Activated naive CD8-positive, alpha-beta T cell treated with anti-CD3 and anti-CD28 coated beads for 36 hours (primary cell): ENCODE data around the gene OR51E2. TPM values are rescaled to one million over a fixed set of nuclear protein-coding genes. Genes with fewer than 3 reads are reported as not detected.
"Not testable (repeated sequence)": the region's sequence is repeated elsewhere in the genome, so short reads cannot be mapped to it uniquely, and the experiment has no call there.

Source experiments
- DNase-seq: peaks from one replicate; pipeline ENCODE4 v3.0.0; 2021
- H3K27ac Mint-ChIP-seq: one replicate; pipeline ENCODE4 v1.8.0; 2022; ENCODE audit warnings: mild to moderate bottlenecking, moderate library complexity, mixed read lengths
- H3K27me3 Mint-ChIP-seq: one replicate; pipeline ENCODE4 v1.8.0; 2022; ENCODE audit warnings: mild to moderate bottlenecking, mixed read lengths
- H3K36me3 Mint-ChIP-seq: one replicate; pipeline ENCODE4 v1.8.0; 2021; ENCODE audit warnings: mild to moderate bottlenecking, mixed read lengths
- H3K4me1 Mint-ChIP-seq: one replicate; pipeline ENCODE4 v1.8.0; 2021; ENCODE audit warnings: mixed read lengths
- H3K4me3 Mint-ChIP-seq: one replicate; pipeline ENCODE4 v1.8.0; 2022; ENCODE audit warnings: mild to moderate bottlenecking, moderate library complexity, mixed read lengths
- H3K9me3 Mint-ChIP-seq: one replicate; pipeline ENCODE4 v1.8.0; 2022; ENCODE audit warnings: mixed read lengths
- total RNA-seq, 2 experiments: library from RNA; stranded (reverse); gene quantifications; one replicate each; pipeline ENCODE4 v1.2.3, GENCODE V29; 2021

OR51E2 gene, protein sequence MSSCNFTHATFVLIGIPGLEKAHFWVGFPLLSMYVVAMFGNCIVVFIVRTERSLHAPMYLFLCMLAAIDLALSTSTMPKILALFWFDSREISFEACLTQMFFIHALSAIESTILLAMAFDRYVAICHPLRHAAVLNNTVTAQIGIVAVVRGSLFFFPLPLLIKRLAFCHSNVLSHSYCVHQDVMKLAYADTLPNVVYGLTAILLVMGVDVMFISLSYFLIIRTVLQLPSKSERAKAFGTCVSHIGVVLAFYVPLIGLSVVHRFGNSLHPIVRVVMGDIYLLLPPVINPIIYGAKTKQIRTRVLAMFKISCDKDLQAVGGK
- not detected for total RNA-seq

DNA sequence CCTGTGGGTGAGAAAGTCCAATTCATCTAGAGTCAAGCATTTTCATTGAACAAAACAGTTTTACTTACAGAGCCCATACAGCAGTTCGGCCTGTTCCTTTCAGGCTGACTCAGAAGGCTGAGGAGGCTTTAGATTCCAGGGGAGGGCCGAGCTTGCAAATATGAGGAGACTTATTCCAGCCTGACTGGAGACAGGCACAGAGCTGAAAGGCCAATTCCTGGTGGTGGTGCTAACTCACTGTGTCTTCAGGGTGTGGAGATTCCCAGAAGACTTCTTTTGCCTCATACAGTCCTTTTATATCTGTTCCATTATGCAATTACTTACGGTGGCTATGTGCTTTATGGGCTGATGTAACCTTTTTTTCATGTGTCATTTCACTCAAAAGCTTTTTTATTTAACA, at the start of gene OR51E2:
Gene OR51E2, minus strand, starts transcription at position 269 of the 400 bp plus-strand sequence. CDS start 15,142 bp downstream, outside the sequence.
- Mint-ChIP-seq H3K27me3 (peaks cover 7% of the 10 kb centered on the region), H3K4me1 (no peaks in the 10 kb centered on the region), H3K4me3 (no peak within 1 kb of the TSS), H3K27ac (no peak within 1 kb of the TSS), H3K9me3 (no peaks in the 10 kb centered on the region), H3K36me3 (no peaks in the 10 kb centered on the region)
- DNase-seq = no peak

DNA sequence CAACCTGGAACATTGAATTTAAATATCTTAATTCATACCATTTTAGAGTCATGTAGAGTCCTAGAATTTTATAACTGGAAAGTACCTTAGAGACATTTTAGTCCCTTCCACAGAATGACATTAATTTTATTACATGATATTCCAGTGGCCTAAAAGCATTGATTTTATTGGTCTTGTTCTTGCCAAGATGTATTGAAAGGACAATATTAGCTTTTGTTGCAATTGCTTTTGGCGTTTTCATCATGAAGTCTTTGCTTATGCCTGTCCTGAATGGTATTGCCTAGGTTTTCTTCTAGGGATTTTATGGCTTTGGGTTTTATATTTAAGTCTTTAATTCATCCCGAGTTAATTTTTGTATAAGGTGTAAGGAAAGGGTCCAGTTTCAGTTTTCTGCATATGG, 43.1 kb upstream of the OR51E2 start:
- no peak overlapping the region for H3K27ac Mint-ChIP-seq
- no peaks in the 10 kb centered on the region for H3K9me3 Mint-ChIP-seq
- no peak overlapping the region for H3K4me3 Mint-ChIP-seq
- H3K4me1 Mint-ChIP-seq = no peaks in the 10 kb centered on the region
- H3K27me3 Mint-ChIP-seq = peaks cover 11% of the 10 kb centered on the region
- H3K36me3 Mint-ChIP-seq = no peaks in the 10 kb centered on the region
- DNase-seq = no peak

DNA sequence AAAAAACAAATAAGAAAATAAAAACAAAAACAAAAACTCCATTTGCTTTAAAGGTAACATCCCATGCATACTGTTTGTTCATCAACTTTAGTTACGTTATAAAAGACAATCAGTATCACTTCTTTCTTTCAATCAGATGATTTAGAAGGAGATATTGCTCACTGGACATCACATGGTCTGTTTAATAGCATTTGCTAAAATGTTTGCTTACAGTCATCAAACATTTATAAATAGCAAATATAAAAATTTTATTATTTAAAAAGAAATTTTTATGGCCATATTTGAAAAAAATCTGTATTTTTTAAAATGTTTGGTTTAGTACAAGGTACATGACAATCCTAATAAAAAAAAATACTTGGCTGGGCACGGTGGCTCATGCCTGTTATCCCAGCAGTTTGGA, 29.5 kb upstream of the OR51E2 start:
- Mint-ChIP-seq H3K4me1 (no peaks in the 10 kb centered on the region), H3K9me3 (no peaks in the 10 kb centered on the region), H3K36me3 (no peaks in the 10 kb centered on the region), H3K27me3 (no peaks in the 10 kb centered on the region), H3K27ac (no peak overlapping the region), H3K4me3 (no peak overlapping the region)
- no peak for DNase-seq

DNA sequence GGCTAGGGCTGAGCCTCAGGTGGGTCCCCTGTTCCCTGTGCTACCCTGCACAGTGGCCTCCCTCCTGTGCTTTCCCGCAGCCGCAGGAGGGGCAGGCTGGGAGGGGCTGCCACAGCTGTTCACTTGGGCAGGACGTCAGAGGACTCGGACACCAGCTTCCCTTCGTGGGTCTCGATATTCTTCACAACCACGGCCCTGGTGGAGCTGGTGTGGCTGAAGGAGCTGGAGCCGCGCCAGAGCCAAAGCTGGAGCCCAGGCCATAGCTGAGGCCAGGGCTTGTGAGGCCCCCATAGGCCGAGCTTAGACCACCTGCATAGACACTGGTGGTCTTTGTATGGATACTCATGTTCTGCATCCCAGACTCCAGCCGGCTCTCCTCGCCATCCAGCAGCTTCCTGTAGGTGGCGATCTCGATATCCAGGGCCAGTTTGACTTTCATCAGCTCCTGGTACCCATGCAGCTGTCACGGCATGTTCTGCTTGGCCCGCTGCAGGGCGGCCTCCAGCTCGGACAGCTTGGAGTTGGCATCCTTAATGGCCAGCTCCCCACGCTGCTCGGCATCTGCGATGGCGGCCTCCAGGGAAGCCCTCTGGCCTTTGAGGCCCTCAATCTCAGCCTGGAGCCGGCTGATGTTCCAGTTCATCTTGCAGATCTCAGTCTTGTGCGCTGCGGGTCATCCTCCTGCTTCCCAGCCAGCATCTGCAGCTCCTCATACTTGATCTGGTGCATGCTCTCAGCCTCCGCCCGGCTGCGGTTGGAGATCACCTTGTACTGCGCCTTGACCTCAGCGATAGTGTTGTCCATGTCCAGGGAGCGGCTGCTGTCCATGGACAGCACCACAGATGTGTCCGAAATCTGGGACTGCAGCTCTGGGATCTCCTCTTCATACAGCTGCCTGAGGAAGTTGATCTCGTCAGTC, 25.2 kb upstream of the OR51E2 start:
- H3K27me3 Mint-ChIP-seq = not testable (repeated sequence)

DNA sequence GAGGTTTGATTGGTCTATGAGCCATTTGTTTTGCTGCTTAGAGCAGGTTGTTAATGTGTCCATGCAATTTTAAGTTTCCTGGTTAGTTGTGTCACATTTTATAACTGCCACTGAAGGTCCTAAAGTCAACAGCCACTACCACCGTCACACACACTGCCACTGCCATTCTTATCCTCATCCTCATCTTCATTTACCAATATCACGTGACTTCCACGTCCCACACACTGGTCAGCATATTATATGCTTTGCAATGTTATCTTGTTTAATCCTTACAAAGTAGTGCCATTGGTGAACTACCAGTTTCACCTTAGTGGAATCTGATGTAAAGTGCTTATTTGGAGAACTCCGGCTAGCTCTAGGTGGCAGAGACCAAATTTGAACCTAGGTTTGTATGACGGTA, 16.6 kb upstream of the OR51E2 start:
- Mint-ChIP-seq H3K9me3 (no peaks in the 10 kb centered on the region), H3K36me3 (no peaks in the 10 kb centered on the region), H3K4me1 (no peaks in the 10 kb centered on the region), H3K4me3 (no peak overlapping the region), H3K27me3 (peaks cover 20% of the 10 kb centered on the region), H3K27ac (no peak overlapping the region)
- no peak for DNase-seq

More for the DNA sequence above, 25.2 kb upstream of the OR51E2 start:
- not testable (repeated sequence) for H3K4me3 Mint-ChIP-seq, H3K27ac Mint-ChIP-seq, H3K4me1 Mint-ChIP-seq, H3K36me3 Mint-ChIP-seq, H3K9me3 Mint-ChIP-seq, DNase-seq

DNA sequence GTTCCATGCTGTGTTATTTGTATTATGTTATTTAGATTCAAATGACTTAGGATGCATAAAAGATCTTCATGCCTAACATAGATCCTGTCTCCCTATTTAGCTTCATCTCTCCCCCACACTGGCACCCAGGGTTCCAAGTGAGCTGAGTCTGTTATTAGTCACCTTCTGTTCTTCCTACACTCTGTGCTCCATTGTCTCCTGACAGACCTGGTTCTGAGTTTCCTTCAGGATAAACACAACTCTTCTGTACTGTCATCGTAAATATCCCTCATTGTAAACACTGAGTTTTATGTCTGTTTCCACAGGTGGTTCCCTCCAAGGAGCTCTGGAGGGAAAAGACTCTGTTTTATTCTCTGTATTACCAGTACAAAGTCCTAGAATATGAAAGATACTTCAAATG, 15.6 kb upstream of the OR51E2 start:
- no peaks in the 10 kb centered on the region for H3K4me1 Mint-ChIP-seq
- DNase-seq = no peak
- H3K27ac Mint-ChIP-seq = no peak overlapping the region
- H3K27me3 Mint-ChIP-seq = peaks cover 22% of the 10 kb centered on the region
- no peaks in the 10 kb centered on the region for H3K9me3 Mint-ChIP-seq
- no peaks in the 10 kb centered on the region for H3K36me3 Mint-ChIP-seq
- H3K4me3 Mint-ChIP-seq = no peak overlapping the region

DNA sequence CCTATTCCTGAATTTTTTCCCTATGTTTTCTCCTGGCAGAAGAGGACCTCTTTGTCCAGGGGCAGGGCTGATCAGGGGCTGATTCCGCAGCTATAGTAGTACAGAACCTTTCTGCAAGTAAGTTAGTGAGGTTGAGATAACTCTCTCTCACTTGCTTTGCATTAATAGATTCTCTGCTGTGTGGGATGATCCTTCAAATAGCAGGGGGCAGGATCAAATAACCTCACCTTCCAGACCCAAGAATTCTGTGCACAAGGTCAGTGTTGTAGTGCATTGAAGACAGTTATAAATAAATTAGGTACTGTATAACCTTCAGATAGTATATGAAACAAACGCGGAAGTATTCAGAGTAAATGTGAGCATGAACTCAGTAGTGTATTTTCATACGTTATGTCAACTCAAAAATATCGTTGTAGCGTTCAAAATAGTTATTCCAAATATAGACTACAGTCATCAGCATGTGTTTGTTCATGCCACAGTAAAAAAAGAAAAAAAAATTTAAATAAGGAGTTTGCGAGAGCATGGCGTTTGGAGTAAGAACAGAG, 7.2 kb upstream of the OR51E2 start:
- DNase-seq = no peak
- Mint-ChIP-seq H3K27me3 (peaks cover 23% of the 10 kb centered on the region), H3K9me3 (no peaks in the 10 kb centered on the region), H3K27ac (no peak overlapping the region), H3K4me3 (no peak overlapping the region), H3K36me3 (no peaks in the 10 kb centered on the region), H3K4me1 (no peaks in the 10 kb centered on the region)

DNA sequence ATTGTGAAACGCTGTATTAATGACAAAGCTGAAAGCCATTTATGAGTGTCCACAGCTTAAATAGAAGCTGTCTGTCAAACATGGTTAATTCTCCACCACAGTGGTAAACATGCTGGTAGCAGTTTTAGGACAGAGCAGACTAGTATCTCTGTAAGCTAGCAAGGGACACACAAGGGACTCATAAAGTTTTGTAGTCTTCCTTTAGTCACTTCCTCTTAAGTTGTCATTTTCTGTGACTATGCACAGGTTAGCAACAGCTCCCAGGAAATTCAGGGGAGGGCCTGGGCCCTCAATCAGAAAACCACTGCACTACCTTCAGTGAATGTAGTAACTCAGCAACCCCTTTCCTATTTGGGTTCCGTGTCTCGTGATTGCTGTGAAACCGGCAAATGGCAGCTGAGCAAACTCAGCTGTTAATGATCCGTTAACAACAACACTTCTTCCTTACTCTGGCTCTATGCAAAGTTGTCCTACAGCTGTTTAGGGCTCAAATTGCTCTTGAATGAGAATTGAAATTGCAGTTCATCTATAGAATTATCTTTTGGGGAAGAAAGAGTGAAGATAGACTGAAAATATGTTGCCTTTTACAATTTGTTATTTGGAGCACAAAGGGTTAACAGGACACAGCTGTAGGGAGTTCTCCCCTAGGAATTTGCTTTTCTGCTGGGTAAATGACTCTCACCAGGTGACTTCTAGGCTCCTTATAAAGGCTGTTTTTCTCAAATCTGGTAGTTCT, 6.6 kb upstream of the OR51E2 start, which contains the start of gene MMP26:
Gene MMP26, plus strand, starts transcription at position 731 of the 736 bp plus-strand sequence.
- no peak within 1 kb of the TSS for H3K27ac Mint-ChIP-seq
- no peaks in the 10 kb centered on the region for H3K36me3 Mint-ChIP-seq
- H3K4me3 Mint-ChIP-seq = no peak within 1 kb of the TSS
- H3K4me1 Mint-ChIP-seq = no peaks in the 10 kb centered on the region
- DNase-seq = no peak
- peaks cover 17% of the 10 kb centered on the region for H3K27me3 Mint-ChIP-seq
- no peaks in the 10 kb centered on the region for H3K9me3 Mint-ChIP-seq

DNA sequence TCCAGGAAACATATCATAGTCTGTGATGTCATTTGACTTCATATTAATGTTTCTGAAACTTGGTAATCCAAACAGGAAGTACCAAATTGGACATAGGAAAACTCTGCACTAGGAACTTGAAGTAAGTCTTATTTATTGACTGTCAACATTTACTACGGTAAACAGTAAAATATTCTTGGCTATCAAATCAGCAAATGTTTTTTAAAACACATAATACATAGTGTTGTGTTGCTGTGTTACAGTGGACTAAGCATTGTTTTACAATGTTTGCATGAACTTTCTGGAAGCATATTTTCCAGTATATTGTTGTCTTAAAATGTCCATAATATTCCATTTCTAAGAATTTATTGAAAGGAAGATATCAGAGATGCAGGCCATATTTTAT, 2.8 kb upstream of the OR51E2 start:
- H3K4me3 Mint-ChIP-seq = no peak overlapping the region
- H3K9me3 Mint-ChIP-seq = no peaks in the 10 kb centered on the region
- H3K27me3 Mint-ChIP-seq = peaks cover 7% of the 10 kb centered on the region
- DNase-seq = no peak
- H3K4me1 Mint-ChIP-seq = no peaks in the 10 kb centered on the region
- no peaks in the 10 kb centered on the region for H3K36me3 Mint-ChIP-seq
- no peak overlapping the region for H3K27ac Mint-ChIP-seq

DNA sequence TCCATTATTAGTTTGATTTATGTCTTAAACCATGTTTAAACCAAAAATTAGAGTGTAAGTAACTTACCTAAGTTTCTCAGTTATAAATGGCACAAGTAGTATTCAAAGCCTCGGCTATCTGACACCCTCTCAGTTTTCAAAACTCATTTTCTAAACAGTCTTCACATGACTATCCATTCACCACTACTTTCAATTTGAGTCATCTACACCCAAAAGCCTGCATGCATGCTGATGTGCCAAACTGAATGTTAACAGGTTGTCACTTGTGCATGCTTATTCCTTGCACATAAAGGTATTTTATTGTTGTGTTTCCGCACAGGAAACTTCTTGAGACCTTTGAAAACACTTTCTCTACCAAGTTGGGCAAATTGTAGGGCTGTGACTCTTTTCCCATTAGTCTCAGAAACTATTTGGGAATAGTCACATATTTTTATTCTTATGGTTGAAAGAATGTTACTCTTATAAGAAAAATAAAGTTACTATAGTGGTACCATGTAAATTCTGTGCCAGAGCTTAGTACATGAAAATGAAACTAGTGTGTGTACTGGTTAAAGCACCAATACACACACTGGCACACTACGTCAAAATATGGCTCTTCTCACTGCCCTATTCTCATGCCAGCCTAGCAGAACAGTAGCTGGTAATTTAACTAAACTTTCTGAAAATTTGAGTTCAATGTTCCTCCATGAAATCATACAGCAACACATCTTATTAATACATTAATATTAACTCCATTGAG, 2.2 kb upstream of the OR51E2 start:
- H3K36me3 Mint-ChIP-seq = no peaks in the 10 kb centered on the region
- H3K27me3 Mint-ChIP-seq = peaks cover 7% of the 10 kb centered on the region
- no peak overlapping the region for H3K27ac Mint-ChIP-seq
- no peaks in the 10 kb centered on the region for H3K9me3 Mint-ChIP-seq
- no peak for DNase-seq
- no peak overlapping the region for H3K4me3 Mint-ChIP-seq
- no peaks in the 10 kb centered on the region for H3K4me1 Mint-ChIP-seq

DNA sequence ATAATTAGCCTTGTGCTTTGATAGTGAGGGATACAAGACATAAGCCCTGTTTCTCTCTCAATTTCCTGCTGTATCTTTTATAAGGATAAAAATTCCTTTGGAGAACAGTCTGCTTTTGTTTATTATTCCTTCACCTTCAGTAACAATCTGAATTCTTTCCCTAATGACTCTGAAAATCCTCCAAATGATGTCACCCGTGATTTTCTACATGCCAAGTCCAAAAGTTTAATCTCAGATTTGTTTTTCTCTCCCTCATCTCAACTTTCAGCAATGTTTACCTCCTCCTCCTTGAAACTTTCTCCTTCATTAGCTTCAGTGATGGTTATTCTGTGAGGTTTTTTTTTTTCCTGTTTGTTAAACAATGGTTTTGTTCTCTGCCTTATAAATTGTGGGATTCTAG, 2.2 kb downstream of the OR51E2 start:
- Mint-ChIP-seq H3K4me3 (no peak overlapping the region), H3K9me3 (no peaks in the 10 kb centered on the region), H3K36me3 (no peaks in the 10 kb centered on the region), H3K4me1 (no peaks in the 10 kb centered on the region), H3K27ac (no peak overlapping the region), H3K27me3 (no peaks in the 10 kb centered on the region)
- DNase-seq = no peak

DNA sequence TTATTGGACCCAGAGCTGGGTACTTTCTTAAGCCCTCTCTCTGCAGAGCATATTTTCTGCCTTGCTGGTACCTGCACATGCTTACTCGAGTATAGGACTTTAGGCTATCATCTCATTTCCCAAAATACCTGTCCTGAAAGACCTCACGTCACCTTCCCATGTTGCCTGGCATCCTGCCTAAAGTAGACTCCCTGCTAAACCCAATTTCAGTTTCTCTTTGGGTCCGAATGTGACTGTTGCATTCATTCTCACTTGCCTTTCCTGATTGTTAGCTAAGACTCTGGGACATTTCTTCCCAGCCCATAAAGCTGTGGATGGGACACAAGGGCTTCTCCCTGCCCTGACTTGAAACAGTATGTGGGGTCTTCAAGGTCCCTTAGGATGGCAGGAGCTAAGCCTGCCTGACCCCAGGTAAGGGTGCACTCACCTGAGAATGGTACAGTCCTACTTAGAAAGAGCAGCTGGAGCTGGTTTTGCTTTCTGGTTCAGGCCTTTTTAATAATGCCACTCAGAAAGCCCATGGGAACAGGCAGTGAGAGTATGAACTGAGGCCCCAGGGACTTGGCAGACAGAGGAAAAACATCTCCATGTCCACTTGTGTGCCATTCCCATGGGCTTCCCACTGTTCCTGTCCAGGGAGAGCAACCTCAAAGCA, 12.9 kb downstream of the OR51E2 start:
- Mint-ChIP-seq H3K36me3 (no peaks in the 10 kb centered on the region), H3K9me3 (no peaks in the 10 kb centered on the region), H3K27ac (no peak overlapping the region), H3K27me3 (peaks cover 3% of the 10 kb centered on the region), H3K4me1 (no peaks in the 10 kb centered on the region), H3K4me3 (no peak overlapping the region)
- no peak for DNase-seq

DNA sequence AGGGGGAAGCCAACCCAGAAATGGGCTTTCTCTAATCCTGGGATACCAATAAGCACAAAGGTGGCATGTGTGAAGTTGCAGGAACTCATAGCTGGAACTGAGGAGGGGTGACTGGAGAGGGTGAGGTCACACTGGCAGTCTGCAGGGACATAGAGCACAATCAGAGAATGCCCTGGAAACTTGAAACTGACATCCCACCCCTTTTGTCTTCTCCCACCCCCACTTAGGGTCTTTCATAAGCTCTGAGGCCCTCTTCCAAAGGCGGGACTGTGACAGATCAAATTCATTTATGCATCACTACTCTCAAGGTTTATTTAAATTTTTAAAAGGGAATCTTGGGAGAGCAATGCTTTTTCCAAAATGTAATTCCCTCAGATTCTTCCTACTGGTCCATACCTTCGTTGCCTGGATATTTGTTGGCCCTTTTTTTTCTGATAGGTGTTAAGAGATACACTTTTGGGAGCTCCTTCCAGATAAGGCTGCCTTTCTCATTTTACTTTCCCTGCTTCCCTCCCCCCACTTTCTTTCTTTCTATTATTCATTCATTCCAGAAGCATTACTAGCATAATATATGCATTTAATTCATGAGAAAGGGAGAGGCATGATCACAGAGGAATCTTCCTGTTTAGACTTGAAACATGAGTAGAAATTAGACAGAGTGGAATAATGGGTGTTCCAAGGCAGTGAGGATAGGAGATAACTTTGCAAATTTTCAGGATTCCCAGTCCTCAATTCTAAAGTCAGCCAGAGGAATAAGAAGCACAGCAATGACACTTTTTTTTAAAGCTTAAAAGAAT, 14.8 kb downstream of the OR51E2 start:
- Mint-ChIP-seq H3K9me3 (no peaks in the 10 kb centered on the region), H3K4me1 (no peaks in the 10 kb centered on the region), H3K27me3 (peaks cover 3% of the 10 kb centered on the region), H3K4me3 (no peak overlapping the region), H3K27ac (no peak overlapping the region), H3K36me3 (no peaks in the 10 kb centered on the region)
- DNase-seq = no peak
